ENCODE results near the gene DBNDD1. TPM values are rescaled to one million over a fixed set of nuclear protein-coding genes. Genes with fewer than 3 reads are reported as not detected.

DBNDD1 gene
- total RNA-seq, 1 experiment from 2014 or later, result 32.4 TPM

GRCh38 chr16:89974870-89975269 is 44.4 kb downstream of the DBNDD1 start:
- H3K27ac ChIP-seq, result no peak overlapping the region
- ChIA-PET CTCF (no interaction called here), POLR2A (ENCODE audit: unreplicated experiment) (no interaction called here)
- no peaks in the 10 kb centered on the region for H3K27me3 ChIP-seq (ENCODE audit: insufficient read depth, low read depth)
- H3F3A ChIP-seq (ENCODE audit: insufficient read depth, low read depth), result no peaks in the 10 kb centered on the region
- peaks cover 66% of the 10 kb centered on the region for H3K79me2 ChIP-seq (ENCODE audit: low read depth)
- H3K4me3 ChIP-seq, result no peak overlapping the region
- intact Hi-C loops (cut with micrococcal nuclease; ENCODE audit: unreplicated experiment), result no loop called here
- H3K9me3 ChIP-seq (ENCODE audit: insufficient read depth, low read depth), result no peaks in the 10 kb centered on the region
- no peak for DNase-seq
- H2AFZ ChIP-seq, result no peak overlapping the region
- 0 out of 2 replicates have a peak, but pooled peaks cover 4% of the 10 kb centered on the region for H3K36me3 ChIP-seq (ENCODE audit: low read depth)
- peaks cover 22% of the 10 kb centered on the region for H3K4me1 ChIP-seq (replicated peaks; ENCODE audit: insufficient read depth)
- H3K9me2 ChIP-seq (ENCODE audit: insufficient read depth), result no peaks in the 10 kb centered on the region
- no peak overlapping the region for H3K4me2 ChIP-seq
- TF ChIP-seq CTCF (conservative IDR thresholded peaks at IDR 0.05), result no peak
- TF ChIP-seq EZH2 (IDR thresholded peaks at IDR 0.05; ENCODE audit: low read depth), result no peak
- no TSS peak for BruUV-seq (replicated peaks)
- H4K20me1 ChIP-seq (ENCODE audit: insufficient read depth), result peaks cover 4% of the 10 kb centered on the region; the same call in 1 of the 2 replicates

GRCh38 chr16:89973654-89974335 is 45.5 kb downstream of the DBNDD1 start:
- Histone ChIP-seq H3K79me2 (ENCODE audit: low read depth) (peaks cover 66% of the 10 kb centered on the region), H4K20me1 (ENCODE audit: insufficient read depth) (peaks cover 4% of the 10 kb centered on the region; the same call in 1 of the 2 replicates), H3K27me3 (ENCODE audit: insufficient read depth, low read depth) (no peaks in the 10 kb centered on the region), H3K27ac (no peak overlapping the region), H3K9me3 (ENCODE audit: insufficient read depth, low read depth) (no peaks in the 10 kb centered on the region), H3K4me3 (peak overlapping the region; percentile 98), H3K36me3 (ENCODE audit: low read depth) (no peaks in the 10 kb centered on the region), H3K4me1 (replicated peaks; ENCODE audit: insufficient read depth) (peaks cover 22% of the 10 kb centered on the region), H2AFZ (no peak overlapping the region), H3K9me2 (ENCODE audit: insufficient read depth) (no peaks in the 10 kb centered on the region), H3F3A (ENCODE audit: insufficient read depth, low read depth) (peaks cover 3% of the 10 kb centered on the region; the same call in 1 of the 2 replicates), H3K4me2 (peak overlapping the region; percentile 88)
- POLR2A ChIA-PET (ENCODE audit: unreplicated experiment), result interaction anchor here (0.5 kb wide), 1 partner anchor 302 kb away, joined by 4 read pairs; no protein-coding TSS in a partner anchor
- TF ChIP-seq EZH2 (IDR thresholded peaks at IDR 0.05; ENCODE audit: low read depth) (no peak), CTCF (conservative IDR thresholded peaks at IDR 0.05) (no peak)
- CTCF ChIA-PET, result interaction anchor here (0.6 to 0.8 kb wide), 2 partner anchors 51 kb away, joined by 3 to 4 read pairs; no protein-coding TSS in a partner anchor
- no TSS peak for BruUV-seq (replicated peaks)
- intact Hi-C loops (cut with micrococcal nuclease; ENCODE audit: unreplicated experiment), result loop anchor here (2.0 kb wide), 1 partner anchor 47 kb away; no protein-coding TSS in a partner anchor
- no peak for DNase-seq

DNA sequence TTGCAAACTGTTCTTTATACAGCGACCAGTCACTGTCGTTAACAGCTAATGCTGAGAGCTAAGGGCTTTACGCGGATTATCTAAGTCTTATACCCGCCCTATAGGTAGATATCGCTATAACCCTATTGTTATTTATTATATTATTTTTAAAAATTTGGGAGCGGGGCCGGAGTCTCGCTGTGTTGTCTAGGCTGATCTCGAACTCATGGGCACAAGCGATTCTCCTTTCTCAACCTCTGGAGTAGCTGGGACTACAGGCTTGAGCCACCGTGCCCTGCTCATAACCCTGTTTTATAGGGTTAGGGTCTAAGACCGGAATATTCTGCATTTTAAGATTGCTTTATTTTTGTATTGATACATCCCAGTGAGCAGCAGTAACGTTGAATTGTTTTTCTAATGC is 46.0 kb downstream of the DBNDD1 start:
- TF ChIP-seq EZH2 (IDR thresholded peaks at IDR 0.05; ENCODE audit: low read depth), result no peak
- no peak for TF ChIP-seq CTCF (conservative IDR thresholded peaks at IDR 0.05)
- H3K27me3 ChIP-seq (ENCODE audit: insufficient read depth, low read depth), result no peaks in the 10 kb centered on the region
- BruUV-seq (replicated peaks), result no TSS peak
- H3K4me2 ChIP-seq, result peak overlapping the region; percentile 88
- no peaks in the 10 kb centered on the region for H3K36me3 ChIP-seq (ENCODE audit: low read depth)
- H2AFZ ChIP-seq, result peak overlapping the region; percentile 94
- H3F3A ChIP-seq (ENCODE audit: insufficient read depth, low read depth), result peaks cover 8% of the 10 kb centered on the region; the same call in 1 of the 2 replicates
- H3K4me3 ChIP-seq, result peak overlapping the region; percentile 98
- peaks cover 22% of the 10 kb centered on the region for H3K4me1 ChIP-seq (replicated peaks; ENCODE audit: insufficient read depth)
- peak overlapping the region; percentile 74; the same call in 1 of the 2 replicates for H3K27ac ChIP-seq
- peaks cover 66% of the 10 kb centered on the region for H3K79me2 ChIP-seq (ENCODE audit: low read depth)
- DNase-seq, result no peak
- ChIA-PET POLR2A (ENCODE audit: unreplicated experiment) (interaction anchor here (0.5 to 0.6 kb wide), 2 partner anchors 51 to 302 kb away, joined by 4 to 5 read pairs; no protein-coding TSS in a partner anchor), CTCF (interaction anchor here (0.8 kb wide), 1 partner anchor 51 kb away, joined by 3 read pairs; no protein-coding TSS in a partner anchor)
- H3K9me2 ChIP-seq (ENCODE audit: insufficient read depth), result no peaks in the 10 kb centered on the region
- H4K20me1 ChIP-seq (ENCODE audit: insufficient read depth), result peaks cover 4% of the 10 kb centered on the region; the same call in 1 of the 2 replicates
- H3K9me3 ChIP-seq (ENCODE audit: insufficient read depth, low read depth), result no peaks in the 10 kb centered on the region
- intact Hi-C loops (cut with micrococcal nuclease; ENCODE audit: unreplicated experiment), result loop anchor here (2.0 kb wide), 1 partner anchor 48 kb away; no protein-coding TSS in a partner anchor
